SK-N-SH treated with all-trans-retinoic acid at 6 μM for 48 hours (cell line): Measurements from ENCODE around the gene NEK10.

Source experiments
- BACH2 ChIP-seq: fragments of 250-450 bp; sonication (Bioruptor Pico); IDR thresholded peaks from 2 replicates; pipeline ENCODE4 v1.9.0; 2021; ENCODE audit warnings: mild to moderate bottlenecking, borderline replicate concordance
- CREB5 ChIP-seq: fragments of 250-450 bp; sonication (Bioruptor Pico); IDR thresholded peaks from 2 replicates; pipeline ENCODE4 v1.5.1; 2020; ENCODE audit warnings: low read depth, mild to moderate bottlenecking, moderate library complexity
- ZC3H10 ChIP-seq: fragments of 250-450 bp; sonication (Bioruptor Pico); IDR thresholded peaks from 2 replicates; pipeline ENCODE4 v1.5.1; 2021; ENCODE audit warnings: mild to moderate bottlenecking, moderate library complexity
- ZNF8 ChIP-seq: fragments of 450-650 bp; formaldehyde crosslinking; IDR thresholded peaks from 2 replicates; pipeline ENCODE4 v1.5.0; 2020; ENCODE audit warnings: mild to moderate bottlenecking, moderate library complexity

- TF ChIP-seq ZC3H10 (CRISPR knock-in tag) (no peak), BACH2 (CRISPR knock-in tag) (no peak), ZNF8 (no peak), CREB5 (no peak)
Measured at GRCh38 chr3:27376109-27376772, 7.1 kb upstream of the NEK10 start.
